ENCODE results near the gene RACK1. TPM values are rescaled to one million over a fixed set of nuclear protein-coding genes. Genes with fewer than 3 reads are reported as not detected.

RACK1 gene
- polyA plus RNA-seq, 1 experiment = 8,520 TPM

GRCh38 chr5:181188700-181189362 is 54.9 kb downstream of the RACK1 start:
- no peak for TF ChIP-seq CTCF (IDR thresholded peaks at IDR 0.05; ENCODE audit: insufficient read depth, low read depth, low read length)
- DNase-seq (ENCODE audit: low read depth) = no peak
- ChIA-PET POLR2A (interaction anchor here (0.5 kb wide), 1 partner anchor 403 kb away, joined by 3 read pairs; no protein-coding TSS in a partner anchor), CTCF (interaction anchor here (0.6 to 2.7 kb wide), 3 partner anchors 18 to 380 kb away, joined by 3 to 8 read pairs (median 5); no protein-coding TSS in a partner anchor)
- Histone ChIP-seq H3K4me3 (ENCODE audit: low read depth, low read length) (peak overlapping the region; percentile 42), H3K36me3 (ENCODE audit: control insufficient read depth, insufficient read depth, low read length) (no peaks in the 10 kb centered on the region), H3K27me3 (ENCODE audit: control insufficient read depth, insufficient read depth, low read length) (no peaks in the 10 kb centered on the region)

GRCh38 chr5:181187500-181188213 is 56.0 kb downstream of the RACK1 start:
- H3K27me3 ChIP-seq (ENCODE audit: control insufficient read depth, insufficient read depth, low read length) = no peaks in the 10 kb centered on the region
- no peaks in the 10 kb centered on the region for H3K36me3 ChIP-seq (ENCODE audit: control insufficient read depth, insufficient read depth, low read length)
- ChIA-PET CTCF (interaction anchor here (0.8 to 2.7 kb wide), 3 partner anchors 10 to 19 kb away, joined by 3 to 8 read pairs (median 3); no protein-coding TSS in a partner anchor), POLR2A (no interaction called here)
- peak; percentile 29; the same call in 1 of the 2 replicates for TF ChIP-seq CTCF (IDR thresholded peaks at IDR 0.05; ENCODE audit: insufficient read depth, low read depth, low read length)
- DNase-seq (ENCODE audit: low read depth) = no peak
- peak overlapping the region; percentile 8 for H3K4me3 ChIP-seq (ENCODE audit: low read depth, low read length)

GRCh38 chr5:181186986-181187499 is 56.7 kb downstream of the RACK1 start:
- POLR2A ChIA-PET = no interaction called here
- no peaks in the 10 kb centered on the region for H3K27me3 ChIP-seq (ENCODE audit: control insufficient read depth, insufficient read depth, low read length)
- TF ChIP-seq CTCF (IDR thresholded peaks at IDR 0.05; ENCODE audit: insufficient read depth, low read depth, low read length) = no peak
- no peak for DNase-seq (ENCODE audit: low read depth)
- H3K36me3 ChIP-seq (ENCODE audit: control insufficient read depth, insufficient read depth, low read length) = no peaks in the 10 kb centered on the region
- CTCF ChIA-PET = interaction anchor here (0.8 to 1.4 kb wide), 2 partner anchors 11 to 12 kb away, joined by 3 read pairs; no protein-coding TSS in a partner anchor
- H3K4me3 ChIP-seq (ENCODE audit: low read depth, low read length) = no peak overlapping the region

Small RNA genes within 50 kb of the gene (small RNA-seq; reads per million reads assigned to genes)
- gene MIR4638 (ENCODE audit: insufficient read length, low read depth, low replicate concordance) (not detected), gene SNORD95 (ENCODE audit: insufficient read length, low read depth, low replicate concordance) (not detected), gene SNORD96A (ENCODE audit: insufficient read length, low read depth, low replicate concordance) (not detected)

Other genes with a start within 250 kb of the RACK1 start
- gene BTNL9, start 203.6 kb downstream of the RACK1 start, polyA plus RNA-seq (2011; rRNA removed) = not detected in 2 replicates
- not detected in 2 replicates for gene OR2V1, start 112.7 kb downstream of the RACK1 start, polyA plus RNA-seq (2011; rRNA removed)
- not detected in 2 replicates for gene OR2V2, start 96.3 kb downstream of the RACK1 start, polyA plus RNA-seq (2011; rRNA removed)
- gene TRIM7, start 38.7 kb downstream of the RACK1 start, polyA plus RNA-seq (2011; rRNA removed) = 3.2 and 3.9 TPM in 2 replicates
- 15.2 and 15.9 TPM in 2 replicates for gene TRIM41, start 20.6 kb downstream of the RACK1 start, polyA plus RNA-seq (2011; rRNA removed)
- 6.3 and 6.7 TPM in 2 replicates for gene TRIM52, start 17.2 kb upstream of the RACK1 start, polyA plus RNA-seq (2011; rRNA removed)
- gene OR4F3, start 123.4 kb upstream of the RACK1 start, polyA plus RNA-seq (2011; rRNA removed) = not detected in 2 replicates